CD4-positive, alpha-beta T cell treated with Interferon gamma for 1 hour (primary cell): ENCODE results near the gene STK32C.
A peak's percentile ranks its signal among the peaks of the same experiment; 100 is the strongest.

ENCODE experiments used
- DNase-seq: peaks from one replicate; pipeline ENCODE4 v3.0.0-alpha.2; 2020

Gene STK32C

GRCh38 chr10:132243141-132243540 lies 64.6 kb downstream of the STK32C start:
- DNase-seq = no peak

- no peak for DNase-seq
These were observed 65.5 kb downstream of the STK32C start for GRCh38 chr10:132242103-132242840.

GRCh38 chr10:132241496-132241895 lies 66.3 kb downstream of the STK32C start:
- DNase-seq = no peak

GRCh38 chr10:132241086-132241485 lies 66.7 kb downstream of the STK32C start:
- DNase-seq = no peak

GRCh38 chr10:132240581-132240980 lies 67.2 kb downstream of the STK32C start:
- DNase-seq = no peak

- DNase-seq = no peak
These were observed 67.6 kb downstream of the STK32C start for GRCh38 chr10:132240156-132240555.

- no peak for DNase-seq
These were observed 68.4 kb downstream of the STK32C start for GRCh38 chr10:132239126-132240031.

- DNase-seq = no peak
These were observed 69.2 kb downstream of the STK32C start for GRCh38 chr10:132238371-132239125.

GRCh38 chr10:132237871-132238270 lies 69.9 kb downstream of the STK32C start:
- no peak for DNase-seq

GRCh38 chr10:132237396-132237795 lies 70.4 kb downstream of the STK32C start:
- no peak for DNase-seq

GRCh38 chr10:132236881-132237280 lies 70.9 kb downstream of the STK32C start:
- DNase-seq = no peak

GRCh38 chr10:132236161-132236560 lies 71.6 kb downstream of the STK32C start:
- no peak for DNase-seq

- DNase-seq = no peak
These were observed 72.9 kb downstream of the STK32C start for GRCh38 chr10:132234860-132235259.

- no peak for DNase-seq
These were observed 74.2 kb downstream of the STK32C start for GRCh38 chr10:132233501-132234085.

GRCh38 chr10:132232981-132233380 lies 74.8 kb downstream of the STK32C start:
- no peak for DNase-seq

GRCh38 chr10:132232023-132232951 lies 75.5 kb downstream of the STK32C start:
- DNase-seq = peak; percentile 31

GRCh38 chr10:132231656-132232022 lies 76.1 kb downstream of the STK32C start:
- DNase-seq = no peak

- no peak for DNase-seq
These were observed 77.1 kb downstream of the STK32C start for GRCh38 chr10:132230557-132231210.

- DNase-seq = peak; percentile 20
These were observed 77.8 kb downstream of the STK32C start for GRCh38 chr10:132229834-132230556.

- no peak for DNase-seq
These were observed 78.7 kb downstream of the STK32C start for GRCh38 chr10:132229096-132229495.

- no peak for DNase-seq
These were observed 79.1 kb downstream of the STK32C start for GRCh38 chr10:132228616-132229015.
